Measurements from ENCODE around the gene GNAO1.
"Not testable (repeated sequence)": the region's sequence is repeated elsewhere in the genome, so short reads cannot be mapped to it uniquely, and the experiment has no call there.

The GNAO1 gene

DNA sequence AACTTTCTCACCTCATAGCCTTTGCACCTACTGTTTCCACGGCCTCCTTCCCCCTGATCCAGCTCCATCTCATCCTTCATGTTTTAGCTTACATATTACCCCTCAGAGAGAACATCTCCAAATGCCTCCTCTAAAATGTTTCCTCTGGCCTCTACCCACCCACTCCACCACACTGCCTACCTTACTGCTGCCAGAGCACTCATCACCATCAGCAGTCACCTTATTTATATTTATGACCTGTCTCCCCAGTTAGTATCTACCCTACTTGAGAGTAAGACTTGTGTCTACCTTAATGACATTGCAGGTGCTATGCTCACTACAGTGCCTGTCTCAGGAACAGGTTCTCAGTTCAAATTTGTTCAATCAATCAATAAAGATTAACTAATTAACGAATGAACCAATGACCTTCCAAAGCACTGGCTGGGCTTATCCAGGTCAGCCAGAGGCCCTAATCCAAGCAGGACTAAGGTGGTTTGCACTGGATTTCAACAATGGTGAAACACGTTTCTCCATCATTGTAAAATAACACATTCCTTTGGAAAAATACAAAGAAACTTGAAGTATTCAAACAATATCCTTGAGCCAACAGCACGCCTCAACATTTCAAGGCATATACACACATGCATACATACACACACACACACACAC is 192.9 kb downstream of the GNAO1 start:
- Histone ChIP-seq H3K27me3 (ENCODE audit: control insufficient read depth, insufficient read depth, low read length) (no peaks in the 10 kb centered on the region), H3K4me1 (ENCODE audit: control insufficient read depth, low read depth, low read length) (no peaks in the 10 kb centered on the region), H3K9ac (ENCODE audit: low read length) (no peak overlapping the region), H3K4me3 (ENCODE audit: low read length) (no peak overlapping the region), H3K36me3 (ENCODE audit: control insufficient read depth, low read depth, low read length) (peaks cover 16% of the 10 kb centered on the region), H3K9me3 (ENCODE audit: control insufficient read depth, low read depth, low read length) (peaks cover 8% of the 10 kb centered on the region), H3K27ac (ENCODE audit: low read length) (no peak overlapping the region)

DNA sequence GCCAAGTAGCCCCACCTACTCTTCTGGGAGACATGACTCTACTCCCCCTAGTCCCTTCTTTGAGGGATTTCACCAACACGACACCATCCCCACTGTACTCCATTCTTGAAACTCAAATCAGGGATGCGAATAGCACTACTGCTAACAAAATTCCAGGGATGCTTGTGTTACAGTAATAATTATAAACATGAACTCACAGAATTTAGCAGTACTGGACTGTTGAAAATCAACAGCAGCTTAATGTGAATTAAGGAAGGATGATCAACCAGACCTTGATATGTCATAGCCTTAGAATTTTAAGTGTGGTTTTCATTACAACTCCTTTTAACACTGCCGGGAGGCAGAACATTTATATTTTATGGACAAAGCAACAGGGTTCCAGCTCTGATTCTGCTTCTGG is 196.1 kb downstream of the GNAO1 start:
- H3K27me3 ChIP-seq (ENCODE audit: control insufficient read depth, insufficient read depth, low read length) = no peaks in the 10 kb centered on the region
- H3K27ac ChIP-seq (ENCODE audit: low read length) = no peak overlapping the region
- no peaks in the 10 kb centered on the region for H3K4me1 ChIP-seq (ENCODE audit: control insufficient read depth, low read depth, low read length)
- H3K9ac ChIP-seq (ENCODE audit: low read length) = no peak overlapping the region
- H3K36me3 ChIP-seq (ENCODE audit: control insufficient read depth, low read depth, low read length) = peaks cover 8% of the 10 kb centered on the region
- H3K4me3 ChIP-seq (ENCODE audit: low read length) = no peak overlapping the region
- H3K9me3 ChIP-seq (ENCODE audit: control insufficient read depth, low read depth, low read length) = no peaks in the 10 kb centered on the region

DNA sequence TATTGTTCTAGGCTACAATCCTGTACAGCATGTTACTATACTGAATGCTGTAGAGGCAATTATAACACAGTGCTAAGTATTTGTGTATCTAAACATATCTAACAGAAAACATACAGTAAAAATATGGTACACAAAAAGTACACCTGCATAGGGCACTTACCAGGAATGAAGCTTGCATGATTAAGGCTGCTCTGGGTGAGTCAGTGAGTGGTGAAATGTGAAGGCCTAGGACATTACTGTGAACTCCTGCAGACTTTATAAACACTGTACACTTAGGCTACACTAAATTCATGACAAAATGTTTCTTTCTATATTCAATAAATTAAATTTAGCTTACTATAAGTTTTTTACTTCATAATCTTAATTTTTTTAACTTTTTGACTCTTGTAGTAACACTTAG is 196.9 kb downstream of the GNAO1 start:
- H3K27ac ChIP-seq (ENCODE audit: low read length) = no peak overlapping the region
- peaks cover 8% of the 10 kb centered on the region for H3K36me3 ChIP-seq (ENCODE audit: control insufficient read depth, low read depth, low read length)
- no peak overlapping the region for H3K4me3 ChIP-seq (ENCODE audit: low read length)
- H3K9ac ChIP-seq (ENCODE audit: low read length) = no peak overlapping the region
- H3K27me3 ChIP-seq (ENCODE audit: control insufficient read depth, insufficient read depth, low read length) = no peaks in the 10 kb centered on the region
- no peaks in the 10 kb centered on the region for H3K9me3 ChIP-seq (ENCODE audit: control insufficient read depth, low read depth, low read length)
- no peaks in the 10 kb centered on the region for H3K4me1 ChIP-seq (ENCODE audit: control insufficient read depth, low read depth, low read length)

DNA sequence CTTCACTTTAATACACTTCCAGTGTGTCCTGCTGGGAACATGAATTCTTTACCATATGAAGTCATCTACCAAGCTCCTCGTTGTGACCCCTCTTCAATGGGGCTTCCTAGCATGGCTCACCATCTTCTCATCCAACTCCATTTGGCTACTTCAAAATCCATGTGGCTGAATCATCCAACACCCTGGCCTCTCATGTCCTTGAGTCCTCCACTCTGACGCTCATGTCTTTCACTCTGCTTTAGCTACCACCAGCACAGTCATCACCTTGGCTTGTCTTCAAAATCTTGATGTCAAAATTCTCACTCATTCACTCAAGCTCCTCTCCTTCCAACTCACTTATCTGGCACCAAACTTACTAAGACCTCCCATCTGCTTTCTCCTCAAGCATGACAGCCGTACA is 198.3 kb downstream of the GNAO1 start:
- no peaks in the 10 kb centered on the region for H3K27me3 ChIP-seq (ENCODE audit: control insufficient read depth, insufficient read depth, low read length)
- H3K4me3 ChIP-seq (ENCODE audit: low read length) = no peak overlapping the region
- H3K27ac ChIP-seq (ENCODE audit: low read length) = no peak overlapping the region
- H3K9me3 ChIP-seq (ENCODE audit: control insufficient read depth, low read depth, low read length) = no peaks in the 10 kb centered on the region
- no peaks in the 10 kb centered on the region for H3K4me1 ChIP-seq (ENCODE audit: control insufficient read depth, low read depth, low read length)
- H3K9ac ChIP-seq (ENCODE audit: low read length) = no peak overlapping the region
- peaks cover 8% of the 10 kb centered on the region for H3K36me3 ChIP-seq (ENCODE audit: control insufficient read depth, low read depth, low read length)

DNA sequence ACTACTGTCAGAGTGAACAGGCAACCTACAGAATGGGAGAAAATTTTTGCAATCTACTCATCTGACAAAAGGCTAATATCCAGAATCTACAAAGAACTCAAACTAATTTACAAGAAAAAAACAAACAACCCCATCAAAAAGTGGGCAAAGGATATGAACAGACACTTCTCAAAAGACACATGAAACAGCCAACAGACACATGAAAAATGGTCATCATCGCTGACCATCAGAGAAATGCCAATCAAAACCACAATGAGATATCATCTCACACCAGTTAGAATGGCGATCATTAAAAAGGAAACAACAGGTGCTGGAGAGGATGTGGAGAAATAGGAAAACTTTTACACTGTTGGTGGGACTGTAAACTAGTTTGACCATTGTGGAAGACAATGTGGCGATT is 205.4 kb downstream of the GNAO1 start:
- not testable (repeated sequence) for H3K9ac ChIP-seq (ENCODE audit: low read length)
- peaks cover 12% of the 10 kb centered on the region for H3K36me3 ChIP-seq (ENCODE audit: control insufficient read depth, low read depth, low read length)

DNA sequence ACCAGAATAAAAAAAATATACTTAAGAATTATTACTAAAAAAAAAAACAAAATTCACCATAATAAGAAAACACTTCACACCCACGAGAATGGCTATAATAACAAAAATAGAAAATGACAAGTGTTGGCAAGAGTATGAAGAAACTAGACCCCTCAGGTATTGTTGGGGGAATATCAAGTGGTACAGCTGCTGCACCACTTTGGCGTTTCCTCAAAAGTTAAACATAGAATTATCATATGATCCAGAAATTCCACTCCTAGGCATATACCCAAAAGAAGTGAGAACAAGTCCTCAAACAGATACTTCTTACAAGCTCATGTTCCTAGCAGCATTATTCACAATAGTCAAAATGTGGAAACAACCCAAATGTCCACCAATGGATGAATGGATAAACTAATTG is 207.8 kb downstream of the GNAO1 start:
- Histone ChIP-seq H3K27ac (ENCODE audit: low read length) (no peak overlapping the region), H3K4me1 (ENCODE audit: control insufficient read depth, low read depth, low read length) (no peaks in the 10 kb centered on the region), H3K9me3 (ENCODE audit: control insufficient read depth, low read depth, low read length) (no peaks in the 10 kb centered on the region), H3K9ac (ENCODE audit: low read length) (no peak overlapping the region), H3K36me3 (ENCODE audit: control insufficient read depth, low read depth, low read length) (peaks cover 22% of the 10 kb centered on the region), H3K27me3 (ENCODE audit: control insufficient read depth, insufficient read depth, low read length) (no peaks in the 10 kb centered on the region), H3K4me3 (ENCODE audit: low read length) (no peak overlapping the region)

More for the DNA sequence above, 205.4 kb downstream of the GNAO1 start:
- H3K9me3 ChIP-seq (ENCODE audit: control insufficient read depth, low read depth, low read length); H3K4me3 ChIP-seq (ENCODE audit: low read length); H3K27ac ChIP-seq (ENCODE audit: low read length); H3K27me3 ChIP-seq (ENCODE audit: control insufficient read depth, insufficient read depth, low read length); H3K4me1 ChIP-seq (ENCODE audit: control insufficient read depth, low read depth, low read length): not testable (repeated sequence)

DNA sequence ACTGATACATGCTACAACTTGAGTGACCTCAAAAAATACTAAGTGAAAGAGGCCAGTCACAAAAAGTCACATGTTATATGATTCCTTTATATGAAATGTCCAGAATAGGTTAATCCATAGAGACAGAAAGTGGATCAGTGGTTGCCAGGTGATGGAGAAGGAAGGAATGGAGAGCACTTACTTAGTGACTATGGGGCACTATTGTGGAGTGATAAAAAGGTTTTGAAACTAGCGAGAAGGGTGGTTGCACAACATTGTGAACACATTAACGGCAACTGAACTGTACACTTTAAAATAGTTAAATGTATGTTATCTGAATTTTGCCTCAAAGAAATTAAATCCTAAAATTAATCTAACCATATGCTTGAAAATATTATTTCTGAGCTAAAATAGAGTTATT is 208.2 kb downstream of the GNAO1 start:
- no peaks in the 10 kb centered on the region for H3K4me1 ChIP-seq (ENCODE audit: control insufficient read depth, low read depth, low read length)
- no peak overlapping the region for H3K4me3 ChIP-seq (ENCODE audit: low read length)
- H3K9ac ChIP-seq (ENCODE audit: low read length) = no peak overlapping the region
- peaks cover 22% of the 10 kb centered on the region for H3K36me3 ChIP-seq (ENCODE audit: control insufficient read depth, low read depth, low read length)
- no peak overlapping the region for H3K27ac ChIP-seq (ENCODE audit: low read length)
- H3K27me3 ChIP-seq (ENCODE audit: control insufficient read depth, insufficient read depth, low read length) = no peaks in the 10 kb centered on the region
- no peaks in the 10 kb centered on the region for H3K9me3 ChIP-seq (ENCODE audit: control insufficient read depth, low read depth, low read length)

DNA sequence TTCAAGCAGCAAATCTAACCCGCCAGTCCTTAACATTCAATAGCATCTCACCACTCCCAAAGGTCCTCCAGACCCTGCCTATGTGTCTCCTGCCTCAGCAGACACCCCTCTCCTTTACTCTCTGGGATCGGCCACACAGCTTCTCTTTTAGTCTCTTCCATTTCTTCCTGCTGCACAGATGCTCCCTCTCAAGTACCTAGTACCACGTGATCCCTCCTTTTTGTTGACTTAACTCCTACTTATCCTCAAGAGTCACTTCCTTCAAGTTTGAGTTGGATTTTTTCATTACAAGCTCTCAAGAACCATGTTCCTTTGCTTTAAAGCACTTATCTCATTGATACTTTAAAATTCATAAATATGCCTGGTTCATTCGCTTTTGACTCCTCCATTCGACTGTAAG is 209.2 kb downstream of the GNAO1 start:
- Histone ChIP-seq H3K36me3 (ENCODE audit: control insufficient read depth, low read depth, low read length) (peaks cover 28% of the 10 kb centered on the region), H3K9ac (ENCODE audit: low read length) (no peak overlapping the region), H3K4me3 (ENCODE audit: low read length) (no peak overlapping the region), H3K27ac (ENCODE audit: low read length) (no peak overlapping the region), H3K27me3 (ENCODE audit: control insufficient read depth, insufficient read depth, low read length) (no peaks in the 10 kb centered on the region), H3K4me1 (ENCODE audit: control insufficient read depth, low read depth, low read length) (no peaks in the 10 kb centered on the region), H3K9me3 (ENCODE audit: control insufficient read depth, low read depth, low read length) (no peaks in the 10 kb centered on the region)

DNA sequence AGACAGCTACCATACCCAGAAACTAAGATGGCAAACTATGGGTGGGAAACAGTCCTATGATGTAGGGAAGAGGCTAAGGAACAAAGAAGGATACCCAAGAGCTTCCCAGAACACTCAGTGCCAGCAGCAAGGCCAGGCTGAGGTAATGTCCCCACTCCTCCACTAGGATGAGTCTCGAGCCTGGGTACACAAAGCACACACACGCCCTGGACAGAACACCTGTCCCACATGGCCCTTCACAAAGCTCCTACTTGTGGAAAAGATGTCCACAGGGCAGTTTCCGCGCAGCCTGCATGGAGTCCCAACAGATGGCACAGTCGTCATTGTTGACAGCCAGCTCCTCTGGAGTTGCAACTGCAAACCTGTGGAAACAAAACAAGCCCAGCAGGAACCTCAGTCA is 210.2 kb downstream of the GNAO1 start:
- Histone ChIP-seq H3K4me1 (ENCODE audit: control insufficient read depth, low read depth, low read length) (no peaks in the 10 kb centered on the region), H3K4me3 (ENCODE audit: low read length) (no peak overlapping the region), H3K9me3 (ENCODE audit: control insufficient read depth, low read depth, low read length) (no peaks in the 10 kb centered on the region), H3K27me3 (ENCODE audit: control insufficient read depth, insufficient read depth, low read length) (no peaks in the 10 kb centered on the region), H3K27ac (ENCODE audit: low read length) (no peak overlapping the region), H3K9ac (ENCODE audit: low read length) (no peak overlapping the region), H3K36me3 (ENCODE audit: control insufficient read depth, low read depth, low read length) (peaks cover 28% of the 10 kb centered on the region)

DNA sequence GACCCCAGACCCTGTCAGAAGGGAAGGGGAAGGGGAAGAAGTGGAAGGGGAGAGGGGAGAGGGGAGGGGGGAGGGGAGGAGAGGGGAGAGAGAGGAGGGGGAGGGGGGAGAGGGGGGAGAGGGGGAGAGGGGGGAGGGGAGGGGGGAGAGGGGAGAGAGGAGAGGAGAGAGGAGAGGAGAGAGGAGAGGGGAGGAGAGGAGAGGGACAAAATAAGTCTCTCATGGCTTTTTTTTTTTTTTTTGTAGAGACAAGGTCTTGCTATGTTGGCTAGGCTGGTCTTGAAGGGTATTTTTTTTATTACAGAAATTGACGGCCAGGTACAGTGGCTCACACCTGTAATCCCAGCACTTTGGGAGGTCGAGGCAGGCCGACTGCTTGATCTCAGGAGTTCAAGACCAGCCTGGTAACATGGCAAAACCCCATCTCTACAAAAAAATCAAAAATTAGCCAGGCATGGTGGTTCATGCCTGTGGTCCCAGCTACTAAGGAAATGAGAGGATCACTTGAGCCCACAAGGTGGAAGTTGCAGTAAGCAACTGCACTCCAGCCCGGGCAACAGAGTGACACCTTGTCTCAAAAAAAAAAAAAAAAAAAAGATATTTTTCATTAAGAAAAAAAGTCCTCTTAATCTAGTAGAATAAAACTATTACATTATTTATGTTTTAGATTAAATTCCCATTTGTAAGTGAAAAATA is 214.8 kb downstream of the GNAO1 start:
- Histone ChIP-seq H3K27ac (ENCODE audit: low read length) (no peak overlapping the region), H3K9me3 (ENCODE audit: control insufficient read depth, low read depth, low read length) (no peaks in the 10 kb centered on the region), H3K4me3 (ENCODE audit: low read length) (no peak overlapping the region), H3K36me3 (ENCODE audit: control insufficient read depth, low read depth, low read length) (peaks cover 26% of the 10 kb centered on the region), H3K27me3 (ENCODE audit: control insufficient read depth, insufficient read depth, low read length) (no peaks in the 10 kb centered on the region), H3K4me1 (ENCODE audit: control insufficient read depth, low read depth, low read length) (no peaks in the 10 kb centered on the region), H3K9ac (ENCODE audit: low read length) (no peak overlapping the region)

Measured in iPS-18a (cell line).